Thyroid gland (tissue), 4 donors: ENCODE data around the gene DRC3.

Experiments
- CTCF ChIP-seq, 6 experiments: fragments of 200-600 bp in 3 of 6; fragments of 450-650 bp in 3 of 6; sonication (generic) in 3 of 6; IDR thresholded peaks; one replicate each; pipeline ENCODE4 v1.5.1; 2016 to 2019; ENCODE audit warnings: antibody characterized with exemption in 6 of 6, mild to moderate bottlenecking in 2 of 6, inconsistent platforms in 1 of 6, moderate library complexity in 1 of 6
- POLR2A ChIP-seq, 2 donors: fragments of 450-650 bp; IDR thresholded peaks; one replicate each; pipeline ENCODE4 v1.6.1; 2017; ENCODE audit warnings: antibody characterized with exemption in 2 of 2, mild to moderate bottlenecking in 2 of 2, moderate library complexity in 1 of 2

DNA sequence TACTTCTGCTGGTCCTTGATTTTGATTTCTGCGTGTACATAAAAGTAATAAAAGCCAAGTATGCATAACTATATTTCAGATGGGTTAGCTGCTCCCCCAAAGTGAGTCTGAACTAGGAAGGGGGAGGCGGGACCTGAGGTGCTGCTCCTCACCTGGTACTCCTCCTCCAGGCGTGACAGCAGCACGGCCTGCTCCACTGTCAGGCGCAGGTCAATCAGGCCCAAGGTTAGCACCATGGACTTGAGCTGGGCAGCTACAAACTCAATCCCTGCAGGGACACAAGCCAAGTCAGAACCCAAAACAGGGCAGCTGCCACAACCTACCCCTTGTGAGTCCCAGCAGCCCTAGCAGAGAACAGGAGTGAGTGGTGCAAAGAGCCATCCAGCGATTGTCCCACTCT, 48.3 kb downstream of the DRC3 start:
- no peak for TF ChIP-seq CTCF (IDR thresholded peaks at IDR 0.05)
- no peak for TF ChIP-seq POLR2A (IDR thresholded peaks at IDR 0.05)
